Nephron (organoid): ENCODE results near the gene KDM4B.

Experiments used
- H3K27ac Mint-ChIP-seq, 3 experiments: 2 replicates each; pipeline ENCODE4 v1.8.0; 2020; ENCODE audit warnings: mixed read lengths in 3 of 3, mild to moderate bottlenecking in 2 of 3, moderate library complexity in 1 of 3
- H3K27me3 Mint-ChIP-seq: 2 replicates; pipeline ENCODE4 v1.8.0; 2021; ENCODE audit warnings: low read depth, mild to moderate bottlenecking, moderate library complexity, mixed read lengths
- H3K36me3 Mint-ChIP-seq: 2 replicates; pipeline ENCODE4 v1.8.0; 2020; ENCODE audit warnings: low read depth, mixed read lengths
- H3K4me1 Mint-ChIP-seq: 2 replicates; pipeline ENCODE4 v1.8.0; 2020; ENCODE audit warnings: mixed read lengths
- H3K4me3 Mint-ChIP-seq, 3 experiments: 2 replicates each; pipeline ENCODE4 v1.8.0; 2020; ENCODE audit warnings: mild to moderate bottlenecking in 3 of 3, mixed read lengths in 3 of 3, moderate library complexity in 2 of 3
- H3K9me3 Mint-ChIP-seq: 2 replicates; pipeline ENCODE4 v1.8.0; 2020; ENCODE audit warnings: mixed read lengths
- CTCF ChIP-seq, 3 experiments: fragments of 200-600 bp; sonication (generic); IDR thresholded peaks; one replicate each; pipeline ENCODE4 v1.5.0; 2021; ENCODE audit warnings: antibody characterized with exemption in 3 of 3; ENCODE audit not compliant: unreplicated experiment in 3 of 3

The KDM4B gene

GRCh38 chr19:5097331-5097930 is 128.5 kb downstream of the KDM4B start:
- Mint-ChIP-seq H3K4me3 (no peak overlapping the region), H3K27me3 (no peaks in the 10 kb centered on the region), H3K4me1 (peaks cover 16% of the 10 kb centered on the region), H3K27ac (no peak overlapping the region), H3K36me3 (peaks cover 56% of the 10 kb centered on the region), H3K9me3 (peaks cover 25% of the 10 kb centered on the region)
- TF ChIP-seq CTCF (IDR thresholded peaks at IDR 0.05; ENCODE audit: unreplicated experiment in 3 of 3), result no peak

- Mint-ChIP-seq H3K36me3 (peaks cover 57% of the 10 kb centered on the region), H3K27ac (no peak overlapping the region), H3K4me3 (no peak overlapping the region), H3K4me1 (peaks cover 17% of the 10 kb centered on the region), H3K9me3 (peaks cover 25% of the 10 kb centered on the region), H3K27me3 (no peaks in the 10 kb centered on the region)
- no peak for TF ChIP-seq CTCF (IDR thresholded peaks at IDR 0.05; ENCODE audit: unreplicated experiment in 3 of 3)
Measured at GRCh38 chr19:5097959-5098623, 129.2 kb downstream of the KDM4B start.

- Mint-ChIP-seq H3K27ac (no peak overlapping the region), H3K27me3 (no peaks in the 10 kb centered on the region), H3K4me1 (peaks cover 17% of the 10 kb centered on the region), H3K9me3 (peaks cover 25% of the 10 kb centered on the region), H3K36me3 (peaks cover 59% of the 10 kb centered on the region), H3K4me3 (no peak overlapping the region)
- no peak for TF ChIP-seq CTCF (IDR thresholded peaks at IDR 0.05; ENCODE audit: unreplicated experiment in 3 of 3)
Measured at GRCh38 chr19:5098646-5099045, 129.7 kb downstream of the KDM4B start.

- Mint-ChIP-seq H3K36me3 (peaks cover 66% of the 10 kb centered on the region), H3K4me3 (no peak overlapping the region), H3K27me3 (no peaks in the 10 kb centered on the region), H3K27ac (no peak overlapping the region), H3K4me1 (peaks cover 19% of the 10 kb centered on the region), H3K9me3 (peaks cover 25% of the 10 kb centered on the region)
- no peak for TF ChIP-seq CTCF (IDR thresholded peaks at IDR 0.05; ENCODE audit: unreplicated experiment in 3 of 3)
Measured at GRCh38 chr19:5099701-5100221, 130.8 kb downstream of the KDM4B start.

- H3K36me3 Mint-ChIP-seq, result peaks cover 64% of the 10 kb centered on the region
- H3K27ac Mint-ChIP-seq, result no peak overlapping the region
- peaks cover 24% of the 10 kb centered on the region for H3K4me1 Mint-ChIP-seq
- no peaks in the 10 kb centered on the region for H3K27me3 Mint-ChIP-seq
- no peak for TF ChIP-seq CTCF (IDR thresholded peaks at IDR 0.05; ENCODE audit: unreplicated experiment in 3 of 3)
- peaks cover 25% of the 10 kb centered on the region for H3K9me3 Mint-ChIP-seq
- no peak overlapping the region for H3K4me3 Mint-ChIP-seq
Measured at GRCh38 chr19:5101871-5102270, 133.0 kb downstream of the KDM4B start.

- no peak overlapping the region for H3K27ac Mint-ChIP-seq
- no peaks in the 10 kb centered on the region for H3K27me3 Mint-ChIP-seq
- peaks cover 25% of the 10 kb centered on the region for H3K9me3 Mint-ChIP-seq
- H3K4me3 Mint-ChIP-seq, result no peak overlapping the region
- no peak for TF ChIP-seq CTCF (IDR thresholded peaks at IDR 0.05; ENCODE audit: unreplicated experiment in 3 of 3)
- H3K4me1 Mint-ChIP-seq, result peaks cover 24% of the 10 kb centered on the region
- H3K36me3 Mint-ChIP-seq, result peaks cover 57% of the 10 kb centered on the region
Measured at GRCh38 chr19:5102520-5102919, 133.6 kb downstream of the KDM4B start.
